Middle frontal gyrus (tissue), 1 donor: ENCODE data around the gene RHBDL1.
"Not testable (repeated sequence)": the region's sequence is repeated elsewhere in the genome, so short reads cannot be mapped to it uniquely, and the experiment has no call there.

Source experiments
- DNase-seq: peaks from one replicate; pipeline ENCODE4 v3.0.0-alpha.2; 2015; ENCODE audit warnings: low spot score; ENCODE audit errors: extremely low spot score

Gene RHBDL1

DNA sequence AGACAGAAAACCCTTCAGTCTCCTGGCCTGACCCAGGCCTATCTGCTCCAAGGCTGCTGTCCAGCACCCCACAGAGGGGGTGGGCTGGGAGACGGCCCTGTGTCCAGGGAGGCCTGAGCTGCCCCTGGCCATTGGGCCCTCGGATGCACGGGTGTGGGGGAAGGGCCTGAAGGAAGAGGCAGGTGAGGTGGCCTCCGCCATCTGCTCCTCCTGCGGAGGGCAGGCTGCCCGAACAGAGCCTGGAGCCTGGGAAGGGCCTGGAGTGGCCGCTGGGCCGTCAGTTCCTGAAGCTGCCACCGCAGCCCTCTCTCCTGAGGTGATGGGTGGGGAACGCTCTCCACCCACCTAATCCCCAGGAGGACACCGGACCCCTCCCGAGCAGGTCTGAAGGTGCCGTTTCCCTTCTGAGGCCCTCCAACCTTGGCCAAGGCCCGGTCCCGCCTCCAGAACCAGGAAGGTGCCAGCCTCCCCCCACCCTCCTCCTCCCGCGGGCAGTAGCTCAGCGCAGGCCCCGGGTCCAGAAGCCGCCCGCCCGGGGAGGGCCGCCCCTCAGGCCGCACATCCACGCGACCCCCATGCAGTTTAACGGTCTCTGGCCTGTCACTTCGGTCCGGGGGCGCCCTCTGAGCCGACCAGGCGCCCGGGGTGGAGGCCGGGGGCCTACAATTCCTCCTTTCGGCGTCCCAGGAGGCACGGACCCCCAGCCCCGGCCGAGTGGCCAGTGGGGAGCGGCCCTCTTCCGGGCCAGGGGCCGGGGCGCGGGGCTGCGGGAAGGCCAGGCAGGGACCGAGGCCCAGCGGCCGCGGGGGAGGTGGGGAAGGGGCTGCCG lies 29.3 kb downstream of the RHBDL1 start:
- DNase-seq, result no peak

DNA sequence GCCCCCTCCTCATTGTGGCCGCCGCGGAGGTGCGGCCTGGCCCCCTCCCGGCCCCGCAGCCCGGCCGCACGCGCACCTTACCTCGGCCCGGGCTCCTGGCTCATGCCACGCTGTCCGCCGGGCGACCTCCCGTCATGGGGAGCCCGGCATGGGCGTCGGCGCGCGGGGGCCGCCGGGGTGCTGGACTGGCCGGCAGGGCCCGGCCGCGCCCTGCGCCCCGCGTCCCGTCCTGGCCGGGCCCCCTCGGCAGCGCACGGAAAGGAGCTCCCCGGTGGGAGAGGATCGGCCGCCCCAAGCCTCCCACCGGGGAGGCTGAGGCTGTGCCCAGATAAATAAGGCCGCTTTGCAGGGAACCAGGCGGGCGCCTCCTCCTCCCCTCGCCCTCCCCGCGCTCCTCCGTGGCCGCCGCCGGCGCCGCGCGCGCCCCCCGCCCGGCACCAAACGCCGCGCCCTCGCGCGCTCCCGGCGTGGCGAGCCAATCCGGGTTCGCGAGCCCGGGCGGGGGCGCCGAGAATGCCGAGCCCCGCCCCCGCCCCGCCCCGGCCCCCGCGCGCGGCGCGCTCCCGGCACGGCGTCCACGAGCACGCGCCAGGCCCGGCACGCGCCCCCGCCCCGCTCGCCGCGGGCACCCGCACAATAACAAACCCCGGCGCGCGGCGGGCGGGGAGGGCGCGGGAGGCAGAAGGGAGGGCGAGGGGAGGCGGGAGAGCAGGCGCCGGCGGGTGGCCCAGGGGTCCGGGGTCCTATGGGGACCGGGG lies 30.1 kb downstream of the RHBDL1 start, which contains the start of gene FBXL16:
Gene FBXL16 (minus strand): TSS at position 371 of the 758 bp plus-strand sequence. CDS start 8,396 bp downstream, outside the sequence.
- no peak for DNase-seq

DNA sequence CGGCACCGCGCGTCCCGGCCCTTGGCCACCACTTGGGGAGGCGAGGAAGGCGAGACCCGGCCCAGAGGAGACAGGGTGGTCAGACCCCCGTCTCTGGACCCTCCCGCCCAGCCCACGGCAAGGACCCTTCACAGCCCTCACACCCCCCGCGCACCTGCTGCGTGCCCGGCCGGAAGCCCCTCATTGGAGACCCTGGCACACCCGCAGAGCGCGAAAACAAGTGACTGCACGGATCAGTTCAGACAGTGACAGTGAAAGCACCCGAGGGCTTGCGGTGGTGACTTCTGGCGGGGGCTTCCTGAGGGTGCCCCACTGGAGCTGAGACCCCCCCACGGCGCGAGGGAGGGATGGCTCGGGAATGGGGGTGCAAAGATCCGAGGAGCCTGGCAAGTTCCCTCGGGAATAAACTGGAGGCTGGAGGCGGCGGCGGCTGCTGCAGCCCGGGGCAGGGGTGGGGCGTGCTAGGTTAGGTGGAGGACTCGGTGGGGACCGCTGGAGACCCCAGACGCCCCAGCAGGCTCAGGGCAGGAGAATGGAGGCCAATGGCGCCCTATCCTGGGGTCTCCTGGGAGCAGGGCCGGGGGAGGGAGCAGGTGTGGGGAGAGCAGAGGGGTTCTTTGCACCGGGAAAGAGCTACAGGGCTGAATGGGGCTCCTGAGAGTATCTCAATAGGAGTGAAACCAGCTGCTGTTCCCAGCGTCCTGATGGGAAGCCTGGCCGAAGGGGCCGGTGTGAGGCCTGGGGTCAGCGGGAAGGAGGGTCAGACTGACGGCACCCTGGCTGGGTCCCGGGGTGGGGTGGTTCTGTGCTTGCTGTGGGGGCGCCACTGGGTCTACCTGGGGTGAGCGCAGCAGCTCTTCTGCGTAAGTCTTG lies 31.0 kb downstream of the RHBDL1 start:
- no peak for DNase-seq

DNA sequence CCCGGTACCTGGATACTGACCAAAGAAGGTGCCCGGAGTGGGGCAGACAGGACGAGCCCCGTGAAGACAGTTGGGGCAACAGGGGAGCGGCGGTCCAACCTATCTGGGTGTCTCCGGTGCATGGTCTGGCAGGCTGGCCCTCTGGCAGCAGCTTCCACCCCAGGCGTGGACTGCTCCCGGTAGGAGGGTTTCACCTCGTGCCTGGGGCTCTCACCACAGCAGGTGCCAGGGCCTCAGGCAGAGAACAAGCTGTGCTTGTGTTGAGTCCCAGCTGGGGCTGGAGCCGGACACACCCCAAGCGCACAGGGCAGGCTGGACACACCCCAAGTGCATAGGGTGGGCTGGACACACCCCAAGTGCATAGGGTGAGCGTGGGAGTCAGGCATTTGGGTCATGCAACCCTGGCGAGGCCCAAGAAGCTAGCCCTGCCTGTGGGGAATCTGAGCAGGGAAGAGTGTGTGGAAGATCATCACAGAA lies 31.6 kb downstream of the RHBDL1 start:
- no peak for DNase-seq

DNA sequence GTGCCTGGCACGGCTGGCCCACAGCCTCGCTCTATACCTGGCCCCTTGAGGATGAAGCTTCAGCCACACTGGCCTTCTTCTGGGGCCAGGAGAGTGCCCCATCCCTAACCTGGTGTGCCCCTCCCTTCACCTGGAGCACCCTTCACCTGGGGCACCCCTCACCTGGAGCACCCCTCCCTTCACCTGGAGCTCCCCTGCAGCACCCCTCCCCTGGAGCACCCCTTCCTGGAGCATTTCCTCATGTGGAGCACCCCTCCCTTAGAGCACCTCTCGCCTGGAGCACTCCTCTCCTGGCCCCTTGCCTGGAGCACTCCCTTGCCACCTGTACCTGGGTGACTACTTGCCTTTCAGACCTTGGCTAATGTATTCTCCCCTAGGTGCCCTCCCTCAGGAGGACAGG lies 32.5 kb downstream of the RHBDL1 start:
- no peak for DNase-seq

DNA sequence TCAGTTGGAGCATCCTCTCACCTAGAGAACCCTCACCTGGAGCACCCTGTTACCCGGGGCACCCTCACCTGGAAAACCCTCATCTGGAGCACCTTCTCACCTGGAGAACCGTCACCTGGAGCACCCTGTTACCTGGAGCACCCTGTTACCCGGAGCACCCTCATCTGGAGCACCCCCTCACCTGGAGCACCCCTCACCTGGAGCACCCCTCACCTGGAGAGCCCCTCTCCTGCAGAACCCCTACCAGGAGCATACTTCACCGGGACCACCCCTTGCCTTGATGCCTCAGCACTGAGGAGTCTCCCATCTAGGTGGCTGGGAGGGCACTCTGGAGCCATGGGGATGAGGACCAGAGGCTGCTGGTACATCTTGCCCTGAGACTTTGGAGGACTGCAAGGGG lies 33.5 kb downstream of the RHBDL1 start:
- no peak for DNase-seq

DNA sequence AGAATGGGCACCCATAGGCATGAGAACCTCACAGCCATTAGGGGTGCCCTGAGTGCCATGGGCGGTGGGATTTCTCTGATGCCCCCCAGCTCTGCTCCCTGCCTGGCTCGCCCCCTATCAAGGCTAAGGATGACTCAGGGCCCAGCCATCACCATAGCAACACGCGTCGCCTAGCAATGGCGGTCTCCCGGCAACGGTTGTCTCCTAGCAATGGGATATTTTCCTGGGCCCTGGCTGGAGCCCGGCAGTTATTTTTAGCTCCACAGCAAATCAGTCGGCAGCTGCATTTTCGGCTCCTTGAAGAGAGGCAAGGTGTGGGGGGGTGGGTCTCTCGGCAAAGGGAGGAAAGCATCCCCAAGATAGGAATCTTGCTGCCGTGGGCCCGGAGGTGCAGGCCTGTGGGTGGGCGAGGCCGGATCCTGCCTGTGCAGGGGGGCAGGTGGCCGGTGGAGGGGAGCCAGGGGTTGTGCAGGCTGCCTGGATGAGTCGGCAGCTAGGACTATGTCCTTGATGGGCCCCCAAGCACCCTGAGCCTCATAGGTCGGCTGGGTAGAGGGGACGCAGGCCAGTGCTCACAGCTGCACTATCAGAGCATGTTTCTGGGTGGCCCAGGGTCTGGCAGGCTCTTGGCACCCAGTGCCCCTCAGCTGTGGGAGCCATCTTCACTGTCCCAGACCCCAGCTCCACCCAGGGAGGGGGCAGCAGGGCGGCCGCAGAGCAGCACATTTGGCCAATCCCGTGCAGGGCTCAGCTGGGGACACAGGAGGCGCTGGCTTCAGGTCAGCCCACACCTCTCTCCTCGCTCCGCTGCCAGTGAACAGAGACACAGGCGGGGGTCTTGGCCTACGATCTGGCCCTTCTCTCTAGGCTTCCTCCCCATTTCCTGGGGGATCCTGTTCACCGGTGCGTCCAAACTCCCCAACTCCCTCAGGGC lies 34.4 kb downstream of the RHBDL1 start:
- DNase-seq, result peak; percentile 79

- DNase-seq, result no peak
Measured at GRCh38 chr16:710500-711075, 35.1 kb downstream of the RHBDL1 start.

GRCh38 chr16:711084-711483 lies 35.6 kb downstream of the RHBDL1 start:
- DNase-seq, result no peak

DNA sequence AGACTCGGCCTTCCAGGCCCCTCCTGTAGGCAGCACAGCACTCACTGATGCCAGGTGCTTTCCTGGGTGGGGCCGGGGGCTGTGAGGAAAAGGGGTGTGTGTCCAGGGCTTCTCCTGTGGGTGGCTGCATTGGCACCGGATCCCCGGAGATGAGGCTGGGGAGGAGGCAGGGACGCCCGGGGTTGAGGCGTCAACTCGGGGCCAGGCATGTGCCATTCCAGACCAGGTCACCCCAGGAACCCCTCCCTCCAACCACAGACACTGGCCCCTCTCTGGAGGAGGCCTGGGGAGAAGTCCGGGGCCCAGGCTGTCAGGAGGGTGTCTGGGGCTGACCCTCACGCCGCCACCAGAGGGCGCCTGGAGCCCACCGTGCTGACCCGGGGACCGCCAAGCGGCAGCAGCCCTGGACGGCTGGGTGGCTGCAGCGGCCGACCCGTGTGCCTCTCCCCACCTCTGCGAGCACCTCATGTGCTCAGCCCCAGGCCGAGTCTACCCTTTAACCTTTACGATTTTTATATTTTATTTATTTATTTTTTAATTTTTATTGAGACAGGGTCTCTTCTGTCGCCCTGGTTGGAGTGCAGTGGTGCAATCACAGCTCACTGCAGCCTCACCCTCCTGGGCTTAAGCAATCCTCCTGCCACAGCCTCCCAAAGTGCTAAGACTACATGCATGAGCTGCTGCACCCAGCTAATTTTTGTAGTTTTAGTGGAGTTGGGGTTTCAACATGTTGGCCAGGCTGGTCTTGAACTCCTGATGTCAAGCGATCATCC lies 36.3 kb downstream of the RHBDL1 start:
- no peak for DNase-seq

DNA sequence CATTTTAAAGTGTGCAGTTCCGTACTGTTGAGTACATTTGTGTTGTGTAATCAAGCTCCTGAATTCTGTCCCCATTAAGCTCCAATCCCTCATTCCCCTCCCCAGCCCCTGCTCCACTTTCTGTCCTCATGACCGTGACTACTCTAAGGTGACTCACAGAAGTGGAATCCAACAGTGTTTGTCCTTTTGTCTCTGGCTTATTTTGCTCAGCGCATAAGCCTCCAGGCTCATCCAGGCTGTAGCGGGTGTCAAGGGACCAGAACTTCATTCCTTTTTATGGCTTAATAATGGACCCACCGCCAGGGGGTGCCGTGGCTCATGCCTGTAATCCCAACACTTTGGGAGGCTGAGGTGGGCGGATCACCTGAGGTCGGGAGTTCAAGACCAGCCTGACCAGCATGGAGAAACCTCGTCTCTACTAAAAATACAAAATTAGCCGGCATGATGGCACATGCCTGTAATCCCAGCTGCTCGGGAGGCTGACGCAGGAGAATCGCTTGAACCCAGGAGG lies 37.3 kb downstream of the RHBDL1 start:
- not testable (repeated sequence) for DNase-seq

GRCh38 chr16:714079-714478 lies 38.6 kb downstream of the RHBDL1 start:
- DNase-seq, result no peak

GRCh38 chr16:714558-715476 lies 39.3 kb downstream of the RHBDL1 start, which contains the start of gene METRN:
Gene METRN (plus strand): TSS chr16:715118. CDS start chr16:715290, 172 bp downstream.
- DNase-seq, result peak; percentile 80

GRCh38 chr16:715477-716199 lies 40.2 kb downstream of the RHBDL1 start:
- no peak for DNase-seq

GRCh38 chr16:716200-716568 lies 40.7 kb downstream of the RHBDL1 start:
- DNase-seq, result peak; percentile 66

- DNase-seq, result no peak
Measured at GRCh38 chr16:716768-717325, 41.4 kb downstream of the RHBDL1 start.
